HepG2 (cell line): ENCODE data around the gene CREB1. TPM values are rescaled to one million over a fixed set of nuclear protein-coding genes. Genes with fewer than 3 reads are reported as not detected.

Experiments
- ATAC-seq: fragments of 200-7000 bp; cut with Tn5 transposase; 3 replicates; pipeline ENCODE4 v1.9.1; 2020; ENCODE audit warnings: mild to moderate bottlenecking, moderate library complexity
- BruUV-seq: library from RNA; stranded (reverse); fragments of 400-500 nt; replicated peaks from 2 replicates; lab custom pipeline; 2021; lab: Mats Ljungman, UMichigan
- CTCF ChIA-PET: fragments of 300-600 bp; formaldehyde crosslinking; extraction: SDS; loops from one replicate; lab custom pipeline; 2021; ENCODE audit warnings: low total read pairs, inconsistent platforms, low intra/inter-chr PET ratio; lab: Yijun Ruan, JAX
- POLR2A ChIA-PET: fragments of 350-600 bp; sonication (Branson Sonifier 250); formaldehyde crosslinking; loops from one replicate; lab custom pipeline; 2020; ENCODE audit warnings: antibody characterized with exemption, inconsistent platforms; lab: Yijun Ruan, JAX
- DNase-seq: peaks from one replicate; pipeline ENCODE4 v3.0.0-alpha.2; 2015; ENCODE audit warnings: low spot score
- FAIRE-seq: peaks from 3 replicates; lab custom pipeline; 2011; peaks lifted over from hg19 to GRCh38; lab: Jason Lieb, UNC
- H2AFZ ChIP-seq: one replicate; pipeline ENCODE4 v1.6.1; 2011; ENCODE audit warnings: low read length, inconsistent platforms
- H3K27ac ChIP-seq: fragments of 300-600 bp; 3 replicates; pipeline ENCODE4 v1.8.0; 2011; ENCODE audit warnings: mixed run types, mild to moderate bottlenecking, mixed read lengths, low read length, inconsistent platforms; ENCODE audit not compliant: insufficient read depth; ENCODE audit errors: extremely low read length
- H3K27me3 ChIP-seq, 2 experiments: fragments of 200-600 bp in 1 of 2; 2 replicates in 1 of 2; 3 replicates in 1 of 2; pipeline versions ENCODE4 v1.6.0 to v1.8.0; 2011; ENCODE audit warnings: low read length in 2 of 2, mild to moderate bottlenecking in 2 of 2, moderate library complexity in 2 of 2, inconsistent platforms in 1 of 2; ENCODE audit not compliant: insufficient read depth in 2 of 2, control insufficient read depth in 1 of 2
- H3K36me3 ChIP-seq, 2 experiments: fragments of 200-600 bp in 1 of 2; replicated peaks in 1 of 2; 2 replicates in 1 of 2; 3 replicates in 1 of 2; pipeline versions ENCODE4 v1.5.1 to v1.8.0; 2011; ENCODE audit warnings: low read length in 2 of 2, inconsistent platforms in 1 of 2; ENCODE audit not compliant: insufficient read depth in 2 of 2, control insufficient read depth in 1 of 2
- H3K4me1 ChIP-seq: 2 replicates; pipeline ENCODE4 v1.5.1; 2012; ENCODE audit warnings: low read length, inconsistent platforms; ENCODE audit not compliant: insufficient read depth
- H3K4me2 ChIP-seq: 2 replicates; pipeline ENCODE4 v1.6.0; 2011; ENCODE audit warnings: low read depth, low read length, inconsistent platforms
- H3K4me3 ChIP-seq, 3 experiments: fragments of 200-600 bp in 1 of 3; sonication (generic), shearing (Covaris generic) in 1 of 3; replicated peaks in 1 of 3; 2 replicates each; pipeline ENCODE4 v1.5.1; 2011 to 2016; ENCODE audit warnings: low read length in 3 of 3, inconsistent platforms in 2 of 3, low read depth in 2 of 3, mild to moderate bottlenecking in 2 of 3, control low read depth in 1 of 3, mixed read lengths in 1 of 3; ENCODE audit not compliant: insufficient read depth in 1 of 3
- H3K79me2 ChIP-seq: one replicate; pipeline ENCODE4 v1.6.1; 2011; ENCODE audit warnings: low read length, inconsistent platforms; ENCODE audit not compliant: insufficient read depth
- H3K9ac ChIP-seq: 2 replicates; pipeline ENCODE4 v1.6.0; 2011; ENCODE audit warnings: mild to moderate bottlenecking, low read depth, low read length, inconsistent platforms; ENCODE audit not compliant: insufficient read depth
- H3K9me3 ChIP-seq: 2 replicates; pipeline ENCODE4 v1.5.1; 2012; ENCODE audit warnings: mild to moderate bottlenecking, low read length
- H4K20me1 ChIP-seq: 2 replicates; pipeline ENCODE4 v1.6.0; 2011; ENCODE audit warnings: inconsistent platforms, mild to moderate bottlenecking, low read length, moderate library complexity; ENCODE audit not compliant: insufficient read depth
- CEBPB ChIP-seq: IDR thresholded peaks from 2 replicates; pipeline ENCODE4 v1.6.1; 2011; ENCODE audit warnings: low read depth, low read length, improper control_type of control experiment, borderline replicate concordance
- KDM5B ChIP-seq: sonication (generic); formaldehyde crosslinking; IDR thresholded peaks from 2 replicates; pipeline ENCODE4 v1.4.0; 2020; ENCODE audit warnings: missing genetic modification reagents, mild to moderate bottlenecking, borderline replicate concordance
- SRY ChIP-seq: sonication (generic); formaldehyde crosslinking; IDR thresholded peaks from 2 replicates; pipeline ENCODE4 v1.8.0; 2022; ENCODE audit warnings: mild to moderate bottlenecking, missing genetic modification reagents
- THYN1 ChIP-seq: sonication (generic); formaldehyde crosslinking; IDR thresholded peaks from 2 replicates; pipeline ENCODE4 v1.8.1; 2023; ENCODE audit warnings: low read depth, mild to moderate bottlenecking, moderate library complexity, missing genetic modification reagents, borderline replicate concordance
- ZSCAN20 ChIP-seq: sonication (generic); formaldehyde crosslinking; IDR thresholded peaks from 2 replicates; pipeline ENCODE4 v1.4.0; 2020; ENCODE audit warnings: missing genetic modification reagents, mild to moderate bottlenecking, borderline replicate concordance
- WGBS: methylation state at CpG from one replicate; pipeline ENCODE4 v1.1.6; 2017; ENCODE audit warnings: low lambda C conversion rate; 5-methylcytosine and 5-hydroxymethylcytosine counted together
- in situ Hi-C: cut with HindIII; loops from 2 replicates; pipeline ENCODE4 v1.10.0; 2017; ENCODE audit warnings: low pct_unique_long_range_greater_than_20kb; ENCODE audit not compliant: extremely low pct_ligation_motif_present
- intact Hi-C: fragments of 100-400 bp; cut with micrococcal nuclease; formaldehyde crosslinking; loops from one replicate; pipeline ENCODE4 v1.10.0; 2022; ENCODE audit not compliant: unreplicated experiment
- polyA plus RNA-seq, 8 experiments: library from polyadenylated mRNA; depleted of rRNA in 3 of 8; stranded (reverse) in 7 of 8; unstranded in 1 of 8; fragments of >200 nt; fragmentation: Illumina TruSeq in 4 of 8; extraction: Trizol in 4 of 8; gene quantifications; 2 replicates each; pipeline versions ENCODE4 v1.2.1 to v1.2.3, GENCODE V29; 2011 to 2016; ENCODE audit warnings: low read depth in 4 of 8, missing spikeins in 1 of 8, mixed read lengths in 1 of 8; ENCODE audit not compliant: insufficient read depth in 1 of 8
- total RNA-seq, 5 experiments: library from RNA; depleted of rRNA; stranded (reverse); fragments of >200 nt; fragmentation: Illumina TruSeq; extraction: Trizol; gene quantifications; 2 replicates each; pipeline ENCODE4 v1.2.3, GENCODE V29; 2016; ENCODE audit warnings: low read depth in 1 of 5
- TF ChIP-seq, protein P1 (sequence below): sonication (generic); formaldehyde crosslinking; conservative IDR thresholded peaks from 2 replicates; pipeline ENCODE4 v1.4.0; 2020; ENCODE audit warnings: missing genetic modification reagents

The CREB1 gene
- total and polyA plus RNA-seq, 2 of the 13 experiments (the other 11 are each of a cell fraction or from before 2014, with no cell fraction given) = 51.8 to 51.9 TPM

- H3K9ac ChIP-seq = no peak overlapping the region
- H3K27me3 ChIP-seq = no peaks in the 10 kb centered on the region
- ATAC-seq (no peak), FAIRE-seq (no peak), DNase-seq (no peak)
- no TSS peak for BruUV-seq
- no peak overlapping the region for H3K4me2 ChIP-seq
- H2AFZ ChIP-seq = no peak overlapping the region
- in situ Hi-C loops = loop anchor here (10.0 kb wide), 1 partner anchor 185 kb away; no protein-coding TSS in a partner anchor
- no peak overlapping the region for H3K4me3 ChIP-seq
- peaks cover 79% of the 10 kb centered on the region for H3K79me2 ChIP-seq
- 0 out of 2 replicates have a peak, but pooled peaks cover 4% of the 10 kb centered on the region for H3K4me1 ChIP-seq
- ChIA-PET POLR2A (interaction anchor here (0.9 to 3.4 kb wide), 2 partner anchors 8 to 10 kb away, joined by 3 to 23 read pairs; partner anchors contain the start of gene CREB1), CTCF (no interaction called here)
- intact Hi-C loops = no loop called here
- TF ChIP-seq ZSCAN20 = no peak
- TF ChIP-seq THYN1 (CRISPR knock-in tag) = no peak
- TF ChIP-seq SRY (CRISPR knock-in tag) = no peak
- TF ChIP-seq, protein P1, sequence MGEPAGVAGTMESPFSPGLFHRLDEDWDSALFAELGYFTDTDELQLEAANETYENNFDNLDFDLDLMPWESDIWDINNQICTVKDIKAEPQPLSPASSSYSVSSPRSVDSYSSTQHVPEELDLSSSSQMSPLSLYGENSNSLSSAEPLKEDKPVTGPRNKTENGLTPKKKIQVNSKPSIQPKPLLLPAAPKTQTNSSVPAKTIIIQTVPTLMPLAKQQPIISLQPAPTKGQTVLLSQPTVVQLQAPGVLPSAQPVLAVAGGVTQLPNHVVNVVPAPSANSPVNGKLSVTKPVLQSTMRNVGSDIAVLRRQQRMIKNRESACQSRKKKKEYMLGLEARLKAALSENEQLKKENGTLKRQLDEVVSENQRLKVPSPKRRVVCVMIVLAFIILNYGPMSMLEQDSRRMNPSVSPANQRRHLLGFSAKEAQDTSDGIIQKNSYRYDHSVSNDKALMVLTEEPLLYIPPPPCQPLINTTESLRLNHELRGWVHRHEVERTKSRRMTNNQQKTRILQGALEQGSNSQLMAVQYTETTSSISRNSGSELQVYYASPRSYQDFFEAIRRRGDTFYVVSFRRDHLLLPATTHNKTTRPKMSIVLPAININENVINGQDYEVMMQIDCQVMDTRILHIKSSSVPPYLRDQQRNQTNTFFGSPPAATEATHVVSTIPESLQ (CRISPR knock-in tag) = no peak
- 0 out of 2 replicates have a peak, but pooled peaks have one; percentile 6 for TF ChIP-seq CEBPB
- no peak overlapping the region for H3K27ac ChIP-seq
- 97% methylated on average over 2 of the region's 2 CpGs for WGBS
- no peaks in the 10 kb centered on the region; a peak in 1 of 5 replicates for H3K36me3 ChIP-seq
- H4K20me1 ChIP-seq = no peaks in the 10 kb centered on the region; the same call in 1 of the 2 replicates
- H3K9me3 ChIP-seq = no peaks in the 10 kb centered on the region
These were observed 9.7 kb downstream of the CREB1 start for GRCh38 chr2:207539470-207539869.

DNA sequence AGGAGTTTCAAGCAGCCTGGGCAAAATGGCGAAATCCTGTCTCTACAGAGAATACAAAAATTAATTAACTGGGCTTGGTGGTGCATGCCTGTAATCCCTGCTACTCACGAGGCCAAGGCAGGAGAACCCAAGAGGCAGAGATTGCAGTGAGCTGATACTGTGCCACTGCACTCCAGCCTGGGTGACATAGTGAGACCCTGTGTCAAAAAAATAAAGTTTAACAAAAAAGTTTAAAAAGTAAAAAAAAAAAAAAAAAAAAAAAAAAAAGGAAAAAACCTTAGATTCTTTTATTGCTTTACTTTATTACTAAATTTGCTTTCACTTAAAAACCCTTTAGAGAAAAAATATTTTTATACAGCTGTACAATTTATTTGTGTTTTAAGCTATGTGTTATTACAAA lies 10.7 kb downstream of the CREB1 start:
- WGBS = 100% methylated on average over 2 of the region's 2 CpGs
- CTCF ChIA-PET = no interaction called here
- BruUV-seq = no TSS peak
- FAIRE-seq = no peak
- in situ Hi-C loops = no loop called here
- Histone ChIP-seq H3K4me1 (no peaks in the 10 kb centered on the region), H3K9ac (no peak overlapping the region), H3K36me3 (no peaks in the 10 kb centered on the region; a peak in 1 of 5 replicates), H2AFZ (no peak overlapping the region), H3K27ac (no peak overlapping the region), H3K79me2 (peaks cover 78% of the 10 kb centered on the region), H3K4me3 (no peak overlapping the region), H3K9me3 (no peaks in the 10 kb centered on the region), H4K20me1 (no peaks in the 10 kb centered on the region; the same call in 1 of the 2 replicates), H3K4me2 (no peak overlapping the region), H3K27me3 (no peaks in the 10 kb centered on the region)
- no peak for DNase-seq
- intact Hi-C loops = no loop called here
- POLR2A ChIA-PET = interaction anchor here (3.4 kb wide), 1 partner anchor 10 kb away, joined by 23 read pairs; the partner anchor contains the start of gene CREB1
- peak; percentile 49 for ATAC-seq
- TF ChIP-seq KDM5B = no peak
